H1 (cell line): ENCODE results near the gene C21orf58. TPM values are rescaled to one million over a fixed set of nuclear protein-coding genes. Genes with fewer than 3 reads are reported as not detected.

Experiments
- CTCF ChIA-PET: fragments of 300-600 bp; sonication (Branson Sonifier 250); formaldehyde crosslinking; loops from one replicate; lab custom pipeline; 2021; ENCODE audit not compliant: partially characterized antibody; lab: Charles Lee
- POLR2A ChIA-PET: fragments of 300-600 bp; sonication (Branson Sonifier 250); formaldehyde crosslinking; loops from one replicate; lab custom pipeline; 2021; ENCODE audit warnings: inconsistent platforms; ENCODE audit not compliant: partially characterized antibody; lab: Charles Lee
- DNase-seq, 2 experiments: peaks; one replicate each; pipeline versions ENCODE4 v3.0.0 to v3.0.0-alpha.2; 2010 to 2022; ENCODE audit warnings: low spot score in 2 of 2, low read depth in 1 of 2, mixed read lengths in 1 of 2
- FAIRE-seq: peaks from 2 replicates; lab custom pipeline; 2011; peaks lifted over from hg19 to GRCh38; lab: Jason Lieb, UNC
- H2AFZ ChIP-seq: 2 replicates; pipeline ENCODE4 v1.8.1; 2012; ENCODE audit warnings: low read length, inconsistent platforms
- H2AK5ac ChIP-seq: 2 replicates; pipeline ENCODE4 v1.6.1; 2013; ENCODE audit warnings: low read depth, low read length
- H2BK120ac ChIP-seq: replicated peaks from 2 replicates; pipeline ENCODE3; 2013; ENCODE audit warnings: low read depth, low read length, inconsistent platforms
- H2BK12ac ChIP-seq: 2 replicates; pipeline ENCODE4 v1.6.1; 2013; ENCODE audit warnings: low read depth, low read length
- H2BK15ac ChIP-seq: 2 replicates; pipeline ENCODE4 v1.6.1; 2013; ENCODE audit warnings: low read length
- H2BK20ac ChIP-seq: 2 replicates; pipeline ENCODE4 v1.6.1; 2013; ENCODE audit warnings: low read length
- H2BK5ac ChIP-seq: 2 replicates; pipeline ENCODE4 v1.6.1; 2013; ENCODE audit warnings: low read depth, low read length
- H3K14ac ChIP-seq: 2 replicates; pipeline ENCODE4 v1.6.1; 2013; ENCODE audit warnings: inconsistent platforms; ENCODE audit not compliant: insufficient read length
- H3K18ac ChIP-seq: 2 replicates; pipeline ENCODE4 v1.6.1; 2013; ENCODE audit warnings: low read length; ENCODE audit errors: extremely low read depth
- H3K23ac ChIP-seq: 2 replicates; pipeline ENCODE4 v1.6.1; 2013; ENCODE audit warnings: inconsistent platforms; ENCODE audit not compliant: insufficient read length
- H3K23me2 ChIP-seq: 2 replicates; pipeline ENCODE4 v1.6.1; 2013; ENCODE audit warnings: low read depth, low read length
- H3K27ac ChIP-seq: 2 replicates; pipeline ENCODE4 v1.6.1; 2011; ENCODE audit warnings: low read depth, low read length, inconsistent platforms
- H3K27me3 ChIP-seq, 4 experiments: replicated peaks in 1 of 4; 1 replicate in 1 of 4; 2 replicates in 3 of 4; pipeline versions ENCODE4 v1.6.1 to v1.8.1; 2011 to 2013; ENCODE audit warnings: low read length in 3 of 4, mild to moderate bottlenecking in 3 of 4, inconsistent platforms in 2 of 4, mixed read lengths in 2 of 4, moderate library complexity in 1 of 4; ENCODE audit not compliant: control insufficient read depth in 3 of 4, insufficient read depth in 3 of 4; ENCODE audit errors: extremely low read depth in 1 of 4
- H3K36me3 ChIP-seq, 4 experiments: 2 replicates each; pipeline versions ENCODE4 v1.6.1 to v1.8.1; 2011 to 2013; ENCODE audit warnings: mild to moderate bottlenecking in 4 of 4, low read length in 3 of 4, moderate library complexity in 2 of 4, control low read depth in 1 of 4, inconsistent platforms in 1 of 4; ENCODE audit not compliant: insufficient read depth in 4 of 4, control insufficient read depth in 2 of 4
- H3K4ac ChIP-seq: replicated peaks from 2 replicates; pipeline ENCODE3; 2013; ENCODE audit warnings: low read length, low read depth, mixed read lengths, inconsistent platforms; ENCODE audit not compliant: insufficient read length
- H3K4me1 ChIP-seq, 4 experiments: replicated peaks in 1 of 4; 1 replicate in 1 of 4; 2 replicates in 3 of 4; pipeline versions ENCODE4 v1.6.1 to v1.8.1; 2011 to 2013; ENCODE audit warnings: low read length in 3 of 4, inconsistent platforms in 2 of 4, mixed read lengths in 1 of 4; ENCODE audit not compliant: insufficient read depth in 4 of 4, control insufficient read depth in 3 of 4
- H3K4me2 ChIP-seq, 2 experiments: 2 replicates each; pipeline versions ENCODE4 v1.6.1 to v1.8.1; 2011 to 2013; ENCODE audit warnings: low read depth in 2 of 2, low read length in 2 of 2, control low read depth in 1 of 2, inconsistent platforms in 1 of 2, mild to moderate bottlenecking in 1 of 2; ENCODE audit not compliant: insufficient read depth in 1 of 2
- H3K4me3 ChIP-seq, 4 experiments: fragments of 200-600, 300-600 bp in 1 of 4; sonication (generic), shearing (Covaris generic), sonication (Bioruptor Twin) in 1 of 4; 2 replicates each; pipeline versions ENCODE4 v1.5.1 to v1.8.1; 2011 to 2016; ENCODE audit warnings: low read length in 4 of 4, low read depth in 3 of 4, control low read depth in 2 of 4, inconsistent platforms in 2 of 4, mild to moderate bottlenecking in 2 of 4, mixed read lengths in 1 of 4, moderate library complexity in 1 of 4; ENCODE audit not compliant: insufficient read depth in 2 of 4; ENCODE audit errors: extremely low read depth in 1 of 4
- H3K56ac ChIP-seq: replicated peaks from 2 replicates; pipeline ENCODE3; 2013; ENCODE audit warnings: low read depth, mild to moderate bottlenecking, mixed read lengths, low read length, inconsistent platforms; ENCODE audit not compliant: insufficient read length
- H3K79me1 ChIP-seq: 2 replicates; pipeline ENCODE4 v1.6.1; 2013; ENCODE audit warnings: low read depth, low read length, control low read depth
- H3K79me2 ChIP-seq, 2 experiments: 2 replicates each; pipeline versions ENCODE4 v1.6.1 to v1.8.1; 2012 to 2013; ENCODE audit warnings: low read length in 2 of 2, mild to moderate bottlenecking in 2 of 2, inconsistent platforms in 1 of 2; ENCODE audit not compliant: insufficient read depth in 2 of 2, control insufficient read depth in 1 of 2
- H3K9ac ChIP-seq, 4 experiments: replicated peaks in 1 of 4; 1 replicate in 1 of 4; 2 replicates in 3 of 4; pipeline versions ENCODE4 v1.6.1 to v1.8.1; 2011 to 2013; ENCODE audit warnings: low read depth in 3 of 4, low read length in 3 of 4, control low read depth in 2 of 4, mild to moderate bottlenecking in 2 of 4, moderate library complexity in 2 of 4, inconsistent platforms in 1 of 4; ENCODE audit errors: extremely low read depth in 1 of 4
- H3K9me3 ChIP-seq, 2 experiments: 2 replicates each; pipeline versions ENCODE4 v1.6.1 to v1.8.1; 2012 to 2013; ENCODE audit warnings: mild to moderate bottlenecking in 2 of 2, moderate library complexity in 2 of 2, control low read depth in 1 of 2, inconsistent platforms in 1 of 2, low read depth in 1 of 2, low read length in 1 of 2, mixed read lengths in 1 of 2; ENCODE audit not compliant: insufficient read depth in 2 of 2
- H4K20me1 ChIP-seq, 2 experiments: replicated peaks in 1 of 2; 2 replicates each; pipeline versions ENCODE3 to v1.8.1; 2011 to 2013; ENCODE audit warnings: inconsistent platforms in 2 of 2, low read length in 2 of 2, mild to moderate bottlenecking in 1 of 2; ENCODE audit not compliant: insufficient read depth in 2 of 2, control insufficient read depth in 1 of 2
- H4K5ac ChIP-seq: 2 replicates; pipeline ENCODE4 v1.6.1; 2013; ENCODE audit warnings: low read length, low read depth, mixed read lengths, inconsistent platforms; ENCODE audit not compliant: insufficient read length
- H4K8ac ChIP-seq: 2 replicates; pipeline ENCODE4 v1.8.0; 2013; ENCODE audit warnings: mild to moderate bottlenecking, moderate library complexity, low read length, inconsistent platforms; ENCODE audit not compliant: insufficient read depth; ENCODE audit errors: extremely low read depth
- H4K91ac ChIP-seq: replicated peaks from 2 replicates; pipeline ENCODE3; 2013; ENCODE audit warnings: low read length, mixed read lengths, inconsistent platforms; ENCODE audit not compliant: insufficient read length
- GABPA ChIP-seq: IDR thresholded peaks from 2 replicates; pipeline ENCODE4 v1.6.1; 2011; ENCODE audit warnings: mild to moderate bottlenecking, low read length, moderate library complexity, borderline replicate concordance; ENCODE audit not compliant: insufficient read depth
- HDAC6 ChIP-seq: IDR thresholded peaks from one replicate; pipeline ENCODE4 v1.7.1; 2012; ENCODE audit warnings: low read depth, mild to moderate bottlenecking, inconsistent platforms, low read length, moderate library complexity
- JUND ChIP-seq: IDR thresholded peaks from 2 replicates; pipeline ENCODE4 v1.6.1; 2011; ENCODE audit warnings: mild to moderate bottlenecking, improper control_type of control experiment, low read length
- NRF1 ChIP-seq: IDR thresholded peaks from 2 replicates; pipeline ENCODE4 v1.6.1; 2011; ENCODE audit warnings: mild to moderate bottlenecking, low read depth, low read length, improper control_type of control experiment
- SIN3A ChIP-seq, 2 experiments: IDR thresholded peaks in 1 of 2; conservative IDR thresholded peaks in 1 of 2; 2 replicates each; pipeline ENCODE4 v1.6.1; 2011 to 2012; ENCODE audit warnings: low read length in 2 of 2, improper control_type of control experiment in 1 of 2, low read depth in 1 of 2, mild to moderate bottlenecking in 1 of 2
- SP1 ChIP-seq: IDR thresholded peaks from 2 replicates; pipeline ENCODE4 v1.6.1; 2011; ENCODE audit warnings: low read depth, low read length
- SUZ12 ChIP-seq: fragments of 200-600 bp; sonication (generic); IDR thresholded peaks from 2 replicates; pipeline ENCODE4 v1.6.1; 2012; ENCODE audit warnings: mild to moderate bottlenecking, inconsistent platforms, low read length, moderate library complexity, mixed read lengths
- WGBS, 2 experiments: shearing (Covaris generic) in 1 of 2; methylation state at CpG; one replicate each; pipeline versions ENCODE4 v1.1.6 to v1.1.7; 2013 to 2015; ENCODE audit warnings: low lambda C conversion rate in 2 of 2, mixed read lengths in 2 of 2, inconsistent platforms in 1 of 2, low coverage in 1 of 2, missing lambda C conversion rate in 1 of 2; ENCODE audit not compliant: insufficient replicate concordance in 2 of 2, insufficient coverage in 1 of 2, insufficient read length in 1 of 2; ENCODE audit errors: extremely low coverage in 1 of 2, missing lambda C conversion rate in 1 of 2; 5-methylcytosine and 5-hydroxymethylcytosine counted together
- polyA plus RNA-seq, 7 experiments: library from polyadenylated mRNA; depleted of rRNA in 3 of 7; stranded (reverse) in 5 of 7; unstranded in 2 of 7; fragments of >200 nt in 5 of 7; fragments of 200-250 nt in 2 of 7; gene quantifications; 1 replicate in 5 of 7; 2 replicates in 1 of 7; 4 replicates in 1 of 7; pipeline versions ENCODE4 v1.2.1 to v1.2.3, GENCODE V29; 2011 to 2013; ENCODE audit warnings: missing spikeins in 2 of 7, mixed read lengths in 2 of 7
- total RNA-seq: library from RNA; stranded (reverse); fragmentation: NEBNext Ultra II Directional; extraction: Animal tissue kit (Norgen Biotek cat#: 25700); gene quantifications from 2 replicates; pipeline ENCODE4 v1.2.1, GENCODE V29; 2021
- TF ChIP-seq, protein P1 (sequence below): IDR thresholded peaks from 2 replicates; pipeline ENCODE4 v1.6.1; 2012; ENCODE audit warnings: low read length, inconsistent platforms
- TF ChIP-seq, protein P2 (sequence below): IDR thresholded peaks from 2 replicates; pipeline ENCODE4 v1.6.1; 2012; ENCODE audit warnings: inconsistent platforms
- TF ChIP-seq, protein P3 (sequence below): IDR thresholded peaks from 2 replicates; pipeline ENCODE4 v1.6.1; 2011; ENCODE audit warnings: low read length, improper control_type of control experiment

C21orf58 gene
- total and polyA plus RNA-seq, 2 of the 8 experiments (the other 6 are each of a cell fraction or from before 2014, with no cell fraction given): 13.8 to 26.1 TPM

DNA sequence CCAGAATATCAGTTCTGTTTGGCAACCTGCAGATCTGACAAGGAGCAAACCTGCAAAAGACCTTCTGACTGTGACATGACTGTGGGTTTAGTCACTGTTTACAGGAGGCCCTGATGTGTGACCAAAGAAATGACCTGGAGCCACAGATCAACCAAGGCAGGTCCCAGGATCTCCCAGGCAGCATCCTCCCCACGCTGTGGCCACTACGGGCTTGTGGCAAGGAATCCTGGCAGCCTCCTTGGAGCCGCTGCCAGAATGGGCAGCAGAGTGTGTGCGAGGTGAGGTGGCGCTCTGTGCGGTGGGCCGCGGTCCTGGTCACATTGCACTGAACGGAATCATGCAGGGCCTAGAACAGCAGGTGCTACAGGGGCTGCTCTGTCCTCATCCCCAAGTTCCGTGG, 54.2 kb downstream of the C21orf58 start:
- Histone ChIP-seq H4K91ac (no peak overlapping the region), H2BK5ac (no peak overlapping the region), H2BK120ac (no peak overlapping the region), H3K4ac (no peak overlapping the region), H3K79me2 (no peaks in the 10 kb centered on the region), H3K79me1 (peaks cover 3% of the 10 kb centered on the region; the same call in 1 of the 2 replicates), H3K27me3 (no peaks in the 10 kb centered on the region), H3K14ac (no peak overlapping the region), H4K5ac (no peak overlapping the region), H2AFZ (no peak overlapping the region), H3K36me3 (peaks cover 24 to 75% (median 67%) of the 10 kb centered on the region in 4 experiments), H3K4me3 (no peak overlapping the region), H4K20me1 (peaks cover 7 to 20% of the 10 kb centered on the region in 2 experiments), H3K9me3 (no peaks in the 10 kb centered on the region), H2BK12ac (no peak overlapping the region), H4K8ac (no peak overlapping the region), H3K23ac (no peak overlapping the region), H3K4me1 (no peaks in the 10 kb centered on the region), H2BK20ac (no peak overlapping the region), H2AK5ac (no peak overlapping the region), H3K23me2 (no peaks in the 10 kb centered on the region), H3K9ac (no peak overlapping the region), H3K56ac (no peak overlapping the region), H3K27ac (no peak overlapping the region), H2BK15ac (no peak overlapping the region), H3K4me2 (no peak overlapping the region), H3K18ac (no peak overlapping the region)
- DNase-seq: no peak
- CTCF ChIA-PET: no interaction called here
- POLR2A ChIA-PET: interaction anchor here (1.7 kb wide), 1 partner anchor 9 kb away, joined by 4 read pairs; no protein-coding TSS in a partner anchor
- WGBS, 2 experiments: 99% methylated on average over 10 of the region's 10 CpGs; no CpG with 5 or more reads in 1 of the 2 experiments
- no peak for FAIRE-seq
- no peak for TF ChIP-seq GABPA
- TF ChIP-seq SIN3A (conservative IDR thresholded peaks at IDR 0.05 in 1 of 2, IDR thresholded peaks at IDR 0.05 in 1 of 2; ENCODE audit: low read depth in 1 of 2, low read length in 2 of 2): no peak
- TF ChIP-seq, protein P1, sequence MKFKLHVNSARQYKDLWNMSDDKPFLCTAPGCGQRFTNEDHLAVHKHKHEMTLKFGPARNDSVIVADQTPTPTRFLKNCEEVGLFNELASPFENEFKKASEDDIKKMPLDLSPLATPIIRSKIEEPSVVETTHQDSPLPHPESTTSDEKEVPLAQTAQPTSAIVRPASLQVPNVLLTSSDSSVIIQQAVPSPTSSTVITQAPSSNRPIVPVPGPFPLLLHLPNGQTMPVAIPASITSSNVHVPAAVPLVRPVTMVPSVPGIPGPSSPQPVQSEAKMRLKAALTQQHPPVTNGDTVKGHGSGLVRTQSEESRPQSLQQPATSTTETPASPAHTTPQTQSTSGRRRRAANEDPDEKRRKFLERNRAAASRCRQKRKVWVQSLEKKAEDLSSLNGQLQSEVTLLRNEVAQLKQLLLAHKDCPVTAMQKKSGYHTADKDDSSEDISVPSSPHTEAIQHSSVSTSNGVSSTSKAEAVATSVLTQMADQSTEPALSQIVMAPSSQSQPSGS: no peak
- no peak for TF ChIP-seq NRF1
- no peak for TF ChIP-seq HDAC6
- TF ChIP-seq, protein P2, sequence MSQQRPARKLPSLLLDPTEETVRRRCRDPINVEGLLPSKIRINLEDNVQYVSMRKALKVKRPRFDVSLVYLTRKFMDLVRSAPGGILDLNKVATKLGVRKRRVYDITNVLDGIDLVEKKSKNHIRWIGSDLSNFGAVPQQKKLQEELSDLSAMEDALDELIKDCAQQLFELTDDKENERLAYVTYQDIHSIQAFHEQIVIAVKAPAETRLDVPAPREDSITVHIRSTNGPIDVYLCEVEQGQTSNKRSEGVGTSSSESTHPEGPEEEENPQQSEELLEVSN: no peak
- no peak for TF ChIP-seq JUND
- TF ChIP-seq, protein P3, sequence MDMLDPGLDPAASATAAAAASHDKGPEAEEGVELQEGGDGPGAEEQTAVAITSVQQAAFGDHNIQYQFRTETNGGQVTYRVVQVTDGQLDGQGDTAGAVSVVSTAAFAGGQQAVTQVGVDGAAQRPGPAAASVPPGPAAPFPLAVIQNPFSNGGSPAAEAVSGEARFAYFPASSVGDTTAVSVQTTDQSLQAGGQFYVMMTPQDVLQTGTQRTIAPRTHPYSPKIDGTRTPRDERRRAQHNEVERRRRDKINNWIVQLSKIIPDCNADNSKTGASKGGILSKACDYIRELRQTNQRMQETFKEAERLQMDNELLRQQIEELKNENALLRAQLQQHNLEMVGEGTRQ: no peak
- no peak for TF ChIP-seq SP1
- TF ChIP-seq SUZ12: no peak
